GM19395 (cell line): ENCODE results near the gene LRRC8B.

Source experiments
- ATAC-seq: cut with Tn5 transposase; IDR thresholded peaks from one replicate; pipeline ENCODE4 v1.9.1; 2021; ENCODE audit warnings: mild to moderate bottlenecking, moderate library complexity; ENCODE audit not compliant: unreplicated experiment

LRRC8B gene

DNA sequence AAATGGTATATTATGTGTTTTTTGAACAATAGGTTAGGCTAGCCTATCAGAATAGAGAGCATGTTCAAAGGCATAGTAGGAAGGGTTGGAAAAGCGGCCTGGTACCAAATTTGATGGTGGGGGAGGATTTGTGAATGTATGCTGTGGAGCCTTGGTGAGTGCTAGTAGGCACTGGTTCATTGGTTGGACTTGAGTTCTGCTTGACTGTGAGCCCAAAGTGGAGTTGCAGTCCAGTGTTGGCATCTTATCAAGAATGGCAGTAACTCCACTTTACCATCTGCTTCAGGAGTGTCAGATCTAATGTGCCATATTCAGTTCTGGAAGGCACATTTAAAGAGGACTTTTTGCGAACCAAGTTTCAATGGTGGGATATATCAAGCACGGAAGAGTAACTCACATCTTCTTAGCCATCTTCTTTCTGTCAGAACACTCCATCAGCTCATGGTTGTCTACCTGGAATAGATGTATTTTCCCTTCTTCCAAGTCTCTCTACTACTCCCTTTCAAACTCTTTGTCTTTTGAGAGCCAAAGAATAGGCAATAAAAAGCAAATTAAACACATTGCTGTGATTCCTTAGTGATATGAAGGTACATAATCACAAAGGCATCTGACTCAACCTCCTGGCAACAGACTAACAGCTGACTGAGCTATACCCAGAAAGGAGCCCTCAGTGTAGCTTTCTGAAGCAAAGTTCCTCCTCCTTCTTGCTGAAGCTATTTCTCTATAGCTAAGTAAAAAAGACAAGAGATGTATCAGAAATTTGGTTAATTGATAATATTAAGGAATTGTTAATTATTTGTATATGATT lies 21.7 kb downstream of the LRRC8B start:
- no peak for ATAC-seq

DNA sequence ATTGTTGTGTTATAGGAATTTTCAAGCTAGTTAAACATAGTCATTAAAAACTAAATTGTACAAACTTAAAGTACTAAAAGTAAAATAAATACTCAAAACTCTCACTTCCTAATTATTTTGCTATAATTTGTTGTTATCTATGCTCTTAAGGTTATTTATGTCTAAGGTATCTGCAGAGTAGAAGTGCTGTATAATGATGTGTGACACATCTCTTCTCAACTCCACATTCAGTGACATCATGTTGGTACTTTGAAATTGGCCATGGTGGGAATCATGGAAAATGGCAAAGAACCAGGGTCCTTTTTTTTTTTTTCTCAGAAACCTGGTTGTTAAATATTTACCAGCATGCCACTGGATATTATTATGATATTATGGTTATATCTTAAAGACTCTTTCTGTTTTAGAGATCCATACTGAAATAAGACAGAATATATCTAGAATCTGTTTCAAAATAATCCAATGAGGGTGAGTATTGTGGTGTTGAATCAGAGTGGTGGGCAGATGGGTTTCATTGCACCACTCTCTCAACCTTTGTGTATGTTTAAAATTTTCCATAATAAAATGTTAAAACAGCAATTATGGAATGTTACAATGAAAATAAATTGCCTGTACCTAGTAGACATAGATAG lies 22.4 kb downstream of the LRRC8B start:
- ATAC-seq: no peak

DNA sequence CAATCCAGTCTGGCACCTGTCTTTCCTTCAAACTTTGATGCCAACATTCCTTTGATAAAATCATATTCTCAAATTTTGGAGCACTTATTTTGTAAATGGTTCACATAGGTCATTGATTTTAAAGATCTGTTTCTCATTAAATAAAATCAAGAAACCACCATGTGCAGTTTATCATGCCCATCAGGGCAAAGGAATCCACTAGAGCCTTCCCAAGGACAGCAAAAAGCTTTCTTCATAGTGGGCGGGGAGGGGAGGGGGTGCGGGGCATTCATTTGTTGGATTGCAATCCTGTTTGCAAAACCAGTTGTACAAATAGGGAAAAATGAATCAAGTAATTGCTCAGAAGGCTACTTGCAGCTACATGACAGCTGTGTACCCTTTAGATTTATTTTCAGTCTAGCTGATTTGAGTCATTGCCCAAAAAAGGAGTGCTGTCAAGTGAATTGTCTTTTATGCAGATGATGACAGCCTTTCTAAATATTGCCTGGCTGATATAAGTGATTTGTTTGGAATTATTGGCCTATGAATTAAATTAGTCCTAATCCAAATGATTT lies 23.0 kb downstream of the LRRC8B start:
- no peak for ATAC-seq

DNA sequence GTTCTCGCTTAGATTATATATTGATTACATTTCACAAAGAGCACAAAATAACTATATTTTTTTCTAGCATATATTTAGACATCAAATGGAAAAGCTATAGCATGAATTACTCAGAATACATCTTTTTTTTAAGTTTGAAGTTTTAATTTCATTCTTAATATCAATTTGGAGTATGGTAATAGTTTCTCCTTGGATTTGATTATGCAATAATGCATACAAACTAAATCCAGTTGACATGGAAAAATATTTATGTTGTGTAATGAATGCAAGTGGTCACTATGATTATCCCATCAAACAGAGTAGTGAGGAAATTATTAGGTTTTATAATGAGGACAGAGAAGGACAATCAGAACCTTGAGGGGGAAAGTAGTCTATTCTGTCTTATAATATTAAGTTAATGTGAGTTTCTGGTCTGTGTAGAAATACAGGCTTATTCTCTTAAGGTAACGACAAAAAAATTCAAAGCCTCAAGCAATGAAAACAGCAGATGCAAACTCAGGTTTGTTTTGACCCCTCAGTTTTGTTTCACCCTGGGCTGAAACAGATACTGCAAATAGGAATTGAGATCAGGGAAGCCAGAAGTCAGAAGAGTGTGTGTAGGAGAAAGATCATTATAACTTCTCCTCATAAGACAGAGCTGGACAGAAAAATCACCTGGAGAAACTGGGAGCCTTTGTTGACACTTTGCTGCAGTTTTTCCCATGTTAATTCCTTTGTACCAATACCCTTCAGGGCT lies 23.7 kb downstream of the LRRC8B start:
- no peak for ATAC-seq

DNA sequence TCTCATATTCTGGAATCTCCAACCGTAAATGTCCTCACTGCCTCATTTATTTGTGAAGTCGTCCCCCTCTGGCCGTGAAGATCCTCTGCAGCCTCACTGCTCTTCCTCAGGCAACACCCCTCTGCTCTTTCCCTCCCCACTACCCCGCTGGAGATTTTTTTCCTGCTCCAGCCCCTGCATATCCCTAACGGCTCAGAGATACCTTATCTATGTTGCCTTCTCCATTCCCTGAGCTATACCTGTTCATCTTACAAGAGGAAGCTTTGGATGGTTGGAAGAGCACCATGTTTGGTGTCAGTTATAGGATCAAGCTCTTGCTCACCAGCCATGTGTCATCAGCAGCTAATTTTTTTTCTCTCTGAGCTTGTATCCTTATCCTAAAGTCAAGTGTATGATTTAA lies 26.4 kb downstream of the LRRC8B start:
- ATAC-seq: no peak

DNA sequence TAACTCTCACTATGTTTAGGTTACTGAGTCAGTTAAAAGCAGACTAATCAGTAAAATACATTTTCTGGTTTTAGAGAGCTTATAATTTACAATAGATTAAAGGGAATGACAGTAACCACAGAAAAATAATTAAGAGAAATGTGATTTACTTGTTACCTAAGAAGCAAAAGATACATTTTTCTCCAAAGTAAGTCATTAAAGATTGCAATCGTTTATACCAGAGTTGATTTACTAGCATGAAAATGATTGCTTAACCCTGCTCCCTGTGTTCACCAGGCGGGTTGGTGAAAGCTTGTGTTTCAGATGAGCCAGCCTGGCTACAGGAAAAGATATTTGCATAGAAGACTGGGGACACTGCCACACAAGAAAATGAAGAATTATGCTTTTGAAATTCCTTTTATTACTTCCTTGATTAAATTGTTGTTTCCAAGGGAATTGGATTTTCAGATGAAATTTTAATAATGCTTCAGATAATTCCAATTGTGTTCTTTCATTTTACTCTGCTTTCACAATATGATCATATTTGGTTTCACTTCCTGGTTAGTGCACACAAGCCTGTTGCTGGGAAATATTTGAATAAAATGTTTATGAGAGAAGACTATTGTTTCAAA lies 27.9 kb downstream of the LRRC8B start:
- peak; percentile 89 for ATAC-seq

DNA sequence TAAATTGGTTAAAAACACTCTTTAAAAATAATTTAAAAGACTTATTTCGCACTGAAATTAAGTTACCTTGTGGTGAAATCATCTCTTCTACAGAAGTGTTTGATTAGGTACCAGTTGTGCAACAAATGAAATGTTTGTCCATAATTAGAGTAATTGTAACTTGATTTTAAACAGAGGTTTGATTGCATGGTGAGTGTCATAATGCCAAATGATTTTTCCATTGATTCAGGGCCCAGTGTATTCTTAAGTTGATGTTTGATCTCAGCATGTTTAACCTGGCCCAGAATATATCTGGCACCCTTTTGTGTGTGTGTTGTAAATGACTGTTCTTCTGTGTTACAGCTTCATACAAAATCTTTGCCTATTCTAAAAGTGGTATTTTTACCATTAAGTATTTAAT lies 28.5 kb downstream of the LRRC8B start:
- ATAC-seq: no peak

DNA sequence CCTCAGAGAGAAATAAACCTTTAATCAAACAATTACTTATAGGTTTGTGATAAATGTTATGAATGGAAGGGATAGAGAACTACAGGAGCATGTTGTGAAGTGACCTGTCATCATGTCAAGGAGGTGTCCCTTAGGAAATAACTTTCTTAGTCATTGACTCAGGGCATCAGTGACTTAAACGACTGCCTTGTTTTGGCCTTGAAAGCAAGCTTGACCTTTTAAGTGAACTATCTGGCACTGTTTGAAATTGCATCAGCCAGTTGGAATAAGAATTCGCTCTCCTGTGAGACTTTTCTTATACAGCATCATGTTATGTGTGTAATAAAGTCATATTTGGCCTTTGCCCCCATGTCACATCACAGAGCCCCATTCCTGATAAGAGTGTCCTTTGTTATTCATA lies 30.9 kb downstream of the LRRC8B start:
- ATAC-seq: no peak

DNA sequence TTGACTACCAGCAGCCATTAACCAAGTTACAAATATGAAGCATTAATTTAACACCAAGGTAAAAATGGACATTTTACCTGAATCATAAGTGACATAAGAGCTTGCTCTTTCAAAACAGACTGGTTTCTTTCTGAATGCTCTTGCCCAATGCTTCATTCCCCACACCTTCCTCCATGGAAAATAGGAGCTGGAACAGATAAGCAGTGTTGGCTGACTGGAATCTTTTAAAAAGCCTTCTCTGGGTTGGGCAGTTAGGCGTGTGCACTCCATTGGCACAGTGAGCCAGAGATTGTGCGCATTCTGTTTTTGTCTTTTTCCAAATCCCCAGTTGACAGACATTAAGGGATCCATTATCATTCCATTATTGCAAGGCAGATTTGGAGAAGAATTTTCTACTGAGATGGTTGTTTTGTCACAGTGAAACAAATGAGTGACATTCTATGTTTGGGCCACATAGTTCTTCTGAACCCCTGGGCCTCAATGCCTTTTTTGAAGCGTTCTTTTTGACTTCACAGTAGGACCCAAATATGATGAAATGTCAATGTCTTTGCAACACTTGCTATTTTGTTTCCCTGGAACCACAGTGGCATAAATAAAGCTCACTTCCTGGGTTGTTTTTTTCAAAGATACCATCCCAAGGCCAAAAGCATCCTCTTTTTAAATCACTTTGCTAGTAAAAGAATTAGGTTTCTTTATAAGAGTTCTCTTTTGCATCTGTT lies 32.3 kb downstream of the LRRC8B start:
- ATAC-seq: no peak

DNA sequence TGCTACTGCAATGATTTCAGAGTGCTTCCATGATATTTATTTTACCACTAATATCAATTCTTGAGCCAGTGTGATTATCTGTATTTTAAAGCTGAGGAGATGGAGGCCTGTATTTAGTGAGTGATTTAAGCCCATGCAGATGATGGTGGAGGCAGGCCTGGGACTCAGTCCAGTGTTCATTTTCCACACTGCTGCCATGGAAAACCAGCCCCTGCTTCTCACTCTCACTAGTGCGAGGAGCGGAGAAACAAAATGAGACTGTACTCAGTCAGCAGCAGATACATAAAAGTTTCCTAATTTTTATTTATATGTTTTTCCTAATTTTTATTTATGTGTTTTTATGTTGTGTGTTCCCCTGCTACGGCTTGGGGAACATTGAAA lies 32.8 kb downstream of the LRRC8B start:
- no peak for ATAC-seq

DNA sequence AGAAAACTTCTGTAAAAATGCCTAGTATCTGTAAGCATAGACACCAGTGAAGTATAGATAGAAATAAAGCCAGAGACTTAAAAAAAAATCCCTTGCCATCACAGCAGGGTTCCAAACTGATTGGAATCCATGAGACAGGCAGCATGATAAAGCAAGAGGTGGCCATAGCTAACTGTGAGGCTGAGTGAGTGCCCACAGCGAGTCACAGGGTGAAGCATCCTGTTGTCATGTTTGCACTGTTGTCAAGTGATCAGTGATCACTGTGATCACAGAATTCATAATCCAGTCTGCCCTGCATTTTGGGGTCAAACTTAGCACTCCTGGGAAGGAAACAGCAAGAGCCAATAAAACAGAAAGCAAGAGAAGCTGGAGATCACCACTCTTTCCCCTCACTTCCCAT lies 33.3 kb downstream of the LRRC8B start:
- ATAC-seq: no peak

DNA sequence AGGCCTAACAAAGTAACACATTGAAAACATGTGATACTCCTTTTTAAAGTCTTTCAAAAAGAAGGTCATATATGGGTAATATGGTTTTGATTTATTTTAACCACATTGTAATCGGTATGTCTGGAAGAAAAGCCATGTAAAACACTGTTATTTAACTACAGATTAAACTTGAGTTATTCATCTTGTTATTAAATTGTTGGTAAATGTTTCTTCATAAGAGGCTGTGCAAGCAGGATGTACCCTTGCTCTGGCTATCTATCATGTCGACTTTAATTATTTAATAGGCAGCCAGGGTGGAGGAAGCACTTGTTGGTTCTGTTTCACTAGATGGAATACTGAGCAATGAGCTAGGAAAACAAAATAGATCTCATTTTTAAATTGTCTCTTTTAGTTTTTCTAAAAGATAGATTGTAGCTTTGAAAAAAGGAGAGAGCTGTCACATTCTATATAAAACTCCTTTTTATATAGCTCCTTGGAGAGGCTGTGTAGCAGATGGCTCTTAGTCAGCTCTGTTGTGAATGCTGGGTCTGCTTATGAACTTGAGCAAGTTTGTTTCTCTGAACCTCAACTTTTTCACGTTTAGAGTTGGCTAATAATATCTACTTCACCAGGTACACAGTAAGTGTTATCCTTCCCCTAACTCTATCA lies 39.5 kb downstream of the LRRC8B start:
- ATAC-seq: no peak

DNA sequence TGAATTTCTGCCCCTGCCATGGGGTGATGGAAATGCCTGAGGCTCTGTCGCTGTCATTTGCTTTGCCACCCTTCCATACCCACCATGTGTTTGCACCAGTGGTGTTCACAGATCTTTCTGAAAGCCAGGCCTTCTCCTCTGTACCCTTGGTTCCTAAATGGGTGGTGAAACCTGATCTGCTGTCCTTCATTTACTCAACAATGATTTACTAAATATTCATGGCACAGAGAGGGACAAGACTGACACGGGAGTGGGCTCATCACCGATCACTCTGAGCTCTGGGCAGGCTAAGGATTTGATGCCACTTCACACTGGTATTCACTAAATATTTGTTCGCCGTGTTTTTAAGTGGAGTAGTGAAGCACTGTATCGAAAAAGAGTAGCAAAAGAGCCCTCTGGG lies 40.9 kb downstream of the LRRC8B start:
- no peak for ATAC-seq

DNA sequence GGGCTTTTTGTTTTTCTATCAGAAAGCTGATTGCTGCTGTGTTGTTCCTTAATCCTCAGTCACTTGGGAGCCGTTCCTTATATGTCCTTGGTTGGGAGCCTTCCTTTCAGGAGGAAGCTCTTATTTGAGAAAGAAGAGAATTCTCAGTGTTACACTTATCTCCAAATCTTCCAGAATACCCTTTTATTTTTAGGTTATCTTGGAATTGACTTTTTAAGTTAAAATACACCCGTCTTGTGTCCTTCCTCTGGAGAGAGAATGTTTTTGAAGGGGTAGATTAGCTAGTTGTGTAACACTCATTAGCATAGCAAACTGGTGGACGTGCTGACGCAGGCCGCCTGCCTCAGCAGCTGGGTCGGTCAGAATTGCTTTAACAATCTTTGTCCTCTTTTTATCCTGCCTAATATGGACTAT lies 42.1 kb downstream of the LRRC8B start:
- no peak for ATAC-seq

DNA sequence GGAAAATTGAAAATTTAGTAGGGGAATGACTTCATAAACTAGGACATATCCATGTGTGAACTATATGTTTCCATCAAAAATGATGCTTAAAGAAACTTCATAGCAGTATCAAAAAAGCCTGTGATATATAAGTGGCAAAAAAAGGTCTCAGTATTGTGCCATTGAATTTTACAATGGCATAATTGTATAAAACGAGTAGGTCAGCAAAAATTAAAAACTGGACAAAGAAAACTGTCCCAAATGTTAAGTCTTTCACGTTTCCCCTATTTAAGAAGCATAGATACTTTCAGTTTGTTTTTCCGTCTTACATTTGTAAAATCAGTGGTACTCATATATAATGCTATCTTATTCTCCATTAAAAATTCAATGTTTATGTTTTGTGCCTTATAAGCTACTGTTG lies 43.2 kb downstream of the LRRC8B start:
- ATAC-seq: no peak

DNA sequence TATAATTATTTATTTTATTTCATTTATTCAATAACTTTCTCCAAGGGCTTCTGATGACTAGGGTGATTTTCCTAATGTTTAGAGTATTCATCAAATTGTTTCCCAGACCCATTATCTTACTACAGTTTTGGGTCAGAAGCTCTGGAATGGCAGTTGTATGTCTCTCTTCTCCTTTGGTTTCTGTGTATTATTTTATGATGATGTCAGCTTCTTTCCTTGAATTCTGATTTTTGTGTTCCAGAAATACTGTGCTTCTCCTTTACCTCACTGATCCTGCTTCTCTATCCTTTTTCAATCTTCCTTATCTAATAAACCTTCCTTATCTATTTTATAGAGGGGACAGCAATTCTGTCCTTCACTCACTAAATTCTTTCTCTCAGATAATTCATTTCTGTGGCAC lies 48.8 kb downstream of the LRRC8B start:
- no peak for ATAC-seq

DNA sequence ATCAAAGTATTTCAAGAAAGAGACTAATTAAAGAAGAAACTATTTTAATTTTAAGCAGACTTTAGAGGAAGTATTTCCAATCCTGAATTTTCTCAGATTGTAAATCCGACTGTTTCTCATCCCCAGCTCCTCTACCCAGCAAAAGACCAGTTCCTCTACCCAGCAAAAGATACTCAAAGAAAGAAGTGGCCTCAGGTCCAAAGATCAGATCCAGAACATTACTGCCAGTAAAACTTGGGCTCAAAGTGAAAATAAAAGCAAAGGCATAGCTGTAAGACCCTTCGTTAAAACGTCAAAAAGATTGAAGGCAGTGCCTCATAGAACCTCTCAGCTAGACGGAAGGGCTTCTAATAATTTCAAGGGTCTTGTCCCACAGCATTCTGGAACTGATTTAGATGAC lies 50.0 kb downstream of the LRRC8B start:
- ATAC-seq: no peak

DNA sequence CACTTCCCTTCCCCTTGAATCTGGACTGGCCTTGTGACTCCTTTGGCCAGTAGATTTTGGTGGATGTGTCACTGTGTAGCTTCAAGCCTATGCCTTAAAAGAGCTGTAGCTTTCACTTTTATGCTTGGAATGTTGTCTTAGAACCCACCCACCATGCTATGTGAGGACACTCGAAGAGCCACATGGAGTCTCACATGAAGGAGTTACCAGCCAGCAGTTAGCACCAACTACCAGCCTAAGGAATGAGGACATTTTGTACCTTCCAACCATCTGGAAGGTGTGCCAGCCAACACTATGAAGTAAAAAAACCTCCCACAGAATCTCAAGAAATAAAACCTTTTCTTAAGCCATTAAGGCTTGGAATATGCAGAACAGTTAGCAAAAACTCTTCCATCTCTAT lies 50.6 kb downstream of the LRRC8B start:
- no peak for ATAC-seq

DNA sequence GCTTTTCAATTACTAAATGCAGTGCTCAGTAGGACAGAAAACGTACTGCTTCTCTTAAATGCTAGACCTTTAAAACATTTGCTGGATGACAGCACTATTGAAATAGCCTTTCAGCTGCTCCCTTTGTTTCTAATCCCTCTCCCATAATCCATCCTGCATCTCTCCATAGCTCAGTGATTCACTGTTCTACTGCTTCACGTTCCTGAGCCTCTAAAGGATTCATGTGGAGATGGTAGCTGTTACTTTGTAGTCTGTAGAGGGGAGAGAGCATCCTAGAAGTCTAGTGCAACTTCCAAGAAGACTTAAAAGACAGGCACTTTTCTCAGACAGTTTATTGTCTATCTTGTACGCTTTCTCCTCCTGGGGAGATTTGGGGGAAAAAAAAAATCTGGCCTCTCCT lies 51.4 kb downstream of the LRRC8B start:
- no peak for ATAC-seq

DNA sequence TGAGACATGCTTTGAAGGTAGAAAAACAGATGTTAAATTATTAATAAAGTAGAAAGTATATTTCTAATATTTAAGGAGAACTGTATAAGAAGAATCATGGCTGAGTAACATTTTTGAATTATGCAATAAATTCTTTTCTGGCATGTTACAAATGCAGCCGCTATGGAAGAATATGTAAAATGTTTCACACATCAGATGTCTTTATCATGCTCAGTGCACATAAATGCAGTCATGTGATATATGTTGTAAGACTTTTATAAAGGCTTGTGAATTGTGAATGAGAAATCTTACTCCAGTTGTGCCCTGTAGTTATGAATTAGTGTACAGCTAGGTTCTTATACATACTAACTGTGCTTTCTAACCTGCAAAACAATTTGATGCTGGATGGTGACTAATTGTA lies 53.5 kb downstream of the LRRC8B start:
- ATAC-seq: no peak
